Suprapubic skin (tissue), 3 donors: ENCODE data around the gene ARMC2.

Experiments used
- POLR2A ChIP-seq, 2 donors: fragments of 450-650 bp; IDR thresholded peaks; one replicate each; pipeline ENCODE4 v1.6.1; 2017; ENCODE audit warnings: antibody characterized with exemption in 2 of 2, mild to moderate bottlenecking in 2 of 2, moderate library complexity in 2 of 2
- TF ChIP-seq, protein P1 (sequence below), 2 donors: fragments of 200-600 bp in 1 of 2; fragments of 450-650 bp in 1 of 2; sonication (generic) in 1 of 2; IDR thresholded peaks; one replicate each; pipeline ENCODE4 v1.5.1; 2016 to 2019; ENCODE audit warnings: antibody characterized with exemption in 2 of 2, mild to moderate bottlenecking in 1 of 2, moderate library complexity in 1 of 2

- TF ChIP-seq, protein P1, sequence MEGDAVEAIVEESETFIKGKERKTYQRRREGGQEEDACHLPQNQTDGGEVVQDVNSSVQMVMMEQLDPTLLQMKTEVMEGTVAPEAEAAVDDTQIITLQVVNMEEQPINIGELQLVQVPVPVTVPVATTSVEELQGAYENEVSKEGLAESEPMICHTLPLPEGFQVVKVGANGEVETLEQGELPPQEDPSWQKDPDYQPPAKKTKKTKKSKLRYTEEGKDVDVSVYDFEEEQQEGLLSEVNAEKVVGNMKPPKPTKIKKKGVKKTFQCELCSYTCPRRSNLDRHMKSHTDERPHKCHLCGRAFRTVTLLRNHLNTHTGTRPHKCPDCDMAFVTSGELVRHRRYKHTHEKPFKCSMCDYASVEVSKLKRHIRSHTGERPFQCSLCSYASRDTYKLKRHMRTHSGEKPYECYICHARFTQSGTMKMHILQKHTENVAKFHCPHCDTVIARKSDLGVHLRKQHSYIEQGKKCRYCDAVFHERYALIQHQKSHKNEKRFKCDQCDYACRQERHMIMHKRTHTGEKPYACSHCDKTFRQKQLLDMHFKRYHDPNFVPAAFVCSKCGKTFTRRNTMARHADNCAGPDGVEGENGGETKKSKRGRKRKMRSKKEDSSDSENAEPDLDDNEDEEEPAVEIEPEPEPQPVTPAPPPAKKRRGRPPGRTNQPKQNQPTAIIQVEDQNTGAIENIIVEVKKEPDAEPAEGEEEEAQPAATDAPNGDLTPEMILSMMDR (IDR thresholded peaks at IDR 0.05) = no peak
- TF ChIP-seq POLR2A (IDR thresholded peaks at IDR 0.05) = no peak
These were observed 21.7 kb downstream of the ARMC2 start for GRCh38 chr6:108869876-108870275.
